H9 (cell line): ENCODE results near the gene CEACAM20. TPM values are rescaled to one million over a fixed set of nuclear protein-coding genes. Genes with fewer than 3 reads are reported as not detected.

Source experiments
- DNase-seq: peaks from one replicate; pipeline ENCODE4 v3.0.0-alpha.2; 2017
- H2AFZ ChIP-seq: one replicate; pipeline ENCODE4 v1.6.1; 2013; ENCODE audit warnings: mild to moderate bottlenecking, low read length, control low read depth, moderate library complexity
- H2AK5ac ChIP-seq: 2 replicates; pipeline ENCODE4 v1.6.1; 2013; ENCODE audit warnings: low read length, control low read depth, mixed read lengths; ENCODE audit not compliant: insufficient read length
- H2BK120ac ChIP-seq: one replicate; pipeline ENCODE4 v1.6.1; 2013; ENCODE audit warnings: low read depth, mild to moderate bottlenecking, low read length, control low read depth, inconsistent platforms; ENCODE audit not compliant: poor library complexity, severe bottlenecking
- H2BK12ac ChIP-seq: 2 replicates; pipeline ENCODE4 v1.6.1; 2013; ENCODE audit warnings: low read length, control low read depth, mixed read lengths, low read depth; ENCODE audit not compliant: insufficient read length
- H2BK15ac ChIP-seq: 2 replicates; pipeline ENCODE4 v1.6.1; 2013; ENCODE audit warnings: low read depth, low read length, control low read depth
- H2BK20ac ChIP-seq: one replicate; pipeline ENCODE4 v1.6.1; 2013; ENCODE audit warnings: low read depth, mild to moderate bottlenecking, low read length, control low read depth, inconsistent platforms; ENCODE audit not compliant: poor library complexity, severe bottlenecking
- H2BK5ac ChIP-seq: 2 replicates; pipeline ENCODE4 v1.6.1; 2013; ENCODE audit warnings: low read length, control low read depth, mixed read lengths; ENCODE audit not compliant: insufficient read length
- H3K14ac ChIP-seq: 2 replicates; pipeline ENCODE4 v1.6.1; 2013; ENCODE audit warnings: low read length, control low read depth; ENCODE audit not compliant: insufficient read depth
- H3K18ac ChIP-seq: 2 replicates; pipeline ENCODE4 v1.6.1; 2013; ENCODE audit warnings: low read depth, mild to moderate bottlenecking, mixed read lengths, low read length, control low read depth; ENCODE audit not compliant: insufficient read length
- H3K23ac ChIP-seq: 2 replicates; pipeline ENCODE4 v1.6.1; 2013; ENCODE audit warnings: low read length, control low read depth, mixed read lengths, low read depth; ENCODE audit not compliant: insufficient read length
- H3K23me2 ChIP-seq: 2 replicates; pipeline ENCODE4 v1.6.1; 2013; ENCODE audit warnings: low read depth, mild to moderate bottlenecking, mixed read lengths, low read length, control low read depth; ENCODE audit not compliant: insufficient read length, poor library complexity, severe bottlenecking
- H3K27ac ChIP-seq: 2 replicates; pipeline ENCODE4 v1.5.1; 2013; ENCODE audit warnings: low read length, control low read depth, mixed read lengths, low read depth; ENCODE audit not compliant: insufficient read length
- H3K27me3 ChIP-seq: 2 replicates; pipeline ENCODE4 v1.6.1; 2013; ENCODE audit warnings: low read length, control low read depth, inconsistent platforms; ENCODE audit not compliant: insufficient read depth
- H3K4ac ChIP-seq: 2 replicates; pipeline ENCODE4 v1.6.1; 2013; ENCODE audit warnings: low read depth, mild to moderate bottlenecking, control low read depth, inconsistent platforms, low read length, moderate library complexity
- H3K4me1 ChIP-seq: 2 replicates; pipeline ENCODE4 v1.6.1; 2013; ENCODE audit warnings: low read length, control low read depth, inconsistent platforms; ENCODE audit not compliant: insufficient read depth
- H3K4me2 ChIP-seq: 2 replicates; pipeline ENCODE4 v1.6.1; 2013; ENCODE audit warnings: low read length, control low read depth, mixed read lengths; ENCODE audit not compliant: insufficient read length, insufficient read depth
- H3K56ac ChIP-seq: 2 replicates; pipeline ENCODE4 v1.6.1; 2013; ENCODE audit warnings: low read depth, mild to moderate bottlenecking, mixed read lengths, low read length, control low read depth; ENCODE audit not compliant: insufficient read length
- H3K79me1 ChIP-seq: 2 replicates; pipeline ENCODE4 v1.6.1; 2013; ENCODE audit warnings: low read depth, mild to moderate bottlenecking, moderate library complexity, low read length, control low read depth, inconsistent platforms; ENCODE audit not compliant: insufficient read depth, poor library complexity, severe bottlenecking
- H3K79me2 ChIP-seq: 2 replicates; pipeline ENCODE4 v1.6.1; 2013; ENCODE audit warnings: low read length, control low read depth, inconsistent platforms; ENCODE audit not compliant: insufficient read depth
- H3K9ac ChIP-seq: 2 replicates; pipeline ENCODE4 v1.6.1; 2013; ENCODE audit warnings: low read length, control low read depth, mixed read lengths; ENCODE audit not compliant: insufficient read length; ENCODE audit errors: extremely low read depth
- H3K9me3 ChIP-seq: one replicate; pipeline ENCODE4 v1.6.1; 2013; ENCODE audit warnings: low read depth, low read length, inconsistent platforms; ENCODE audit not compliant: control insufficient read depth
- H3T11ph ChIP-seq: one replicate; pipeline ENCODE4 v1.6.1; 2013; ENCODE audit warnings: mild to moderate bottlenecking, low read length, control low read depth, inconsistent platforms
- H4K20me1 ChIP-seq: one replicate; pipeline ENCODE4 v1.6.1; 2013; ENCODE audit not compliant: control insufficient read depth, insufficient read length, insufficient read depth
- H4K5ac ChIP-seq: 2 replicates; pipeline ENCODE4 v1.6.1; 2013; ENCODE audit warnings: low read depth, mild to moderate bottlenecking, mixed read lengths, low read length, control low read depth; ENCODE audit not compliant: insufficient read length
- H4K8ac ChIP-seq: replicated peaks from 2 replicates; pipeline ENCODE4 v1.6.1; 2013; ENCODE audit warnings: low read length, control low read depth, mixed read lengths, low read depth; ENCODE audit not compliant: insufficient read length
- H4K91ac ChIP-seq: 2 replicates; pipeline ENCODE4 v1.6.1; 2013; ENCODE audit warnings: low read depth, mild to moderate bottlenecking, moderate library complexity, mixed read lengths, low read length, control low read depth; ENCODE audit not compliant: insufficient read length
- H3K27ac Mint-ChIP-seq, 3 experiments: 2 replicates in 2 of 3; 3 replicates in 1 of 3; pipeline ENCODE4 v1.8.0; 2020 to 2021; ENCODE audit warnings: mixed read lengths in 3 of 3, mild to moderate bottlenecking in 1 of 3, moderate library complexity in 1 of 3
- H3K27me3 Mint-ChIP-seq: 2 replicates; pipeline ENCODE4 v1.8.0; 2021; ENCODE audit warnings: low read depth, mild to moderate bottlenecking, moderate library complexity, mixed read lengths
- H3K36me3 Mint-ChIP-seq, 3 experiments: 2 replicates in 2 of 3; 3 replicates in 1 of 3; pipeline ENCODE4 v1.8.0; 2020 to 2021; ENCODE audit warnings: low read depth in 3 of 3, mixed read lengths in 3 of 3; ENCODE audit not compliant: insufficient read depth in 1 of 3
- H3K4me1 Mint-ChIP-seq, 2 experiments: 2 replicates each; pipeline ENCODE4 v1.8.0; 2020; ENCODE audit warnings: mixed read lengths in 2 of 2
- H3K4me3 Mint-ChIP-seq, 2 experiments: 2 replicates in 1 of 2; 3 replicates in 1 of 2; pipeline ENCODE4 v1.8.0; 2020 to 2021; ENCODE audit warnings: mild to moderate bottlenecking in 2 of 2, mixed read lengths in 2 of 2, moderate library complexity in 1 of 2
- H3K9me3 Mint-ChIP-seq, 2 experiments: 2 replicates in 1 of 2; 3 replicates in 1 of 2; pipeline ENCODE4 v1.8.0; 2020; ENCODE audit warnings: mild to moderate bottlenecking in 2 of 2, mixed read lengths in 2 of 2, moderate library complexity in 1 of 2
- WGBS: extraction: QIAGEN DNeasy Blood & Tissue Kit; methylation state at CpG from one replicate; pipeline ENCODE4 v1.1.7; 2013; ENCODE audit warnings: missing lambda C conversion rate, low lambda C conversion rate, mixed read lengths; ENCODE audit not compliant: insufficient read length; ENCODE audit errors: extremely low coverage; 5-methylcytosine and 5-hydroxymethylcytosine counted together
- total RNA-seq: library from RNA; stranded (reverse); gene quantifications from 2 replicates; pipeline ENCODE4 v1.2.1, GENCODE V29; 2021
- TF ChIP-seq, protein P1 (sequence below): fragments of 200-600 bp; sonication (generic); conservative IDR thresholded peaks from 3 replicates; pipeline ENCODE4 v1.8.0; 2021; ENCODE audit warnings: antibody characterized with exemption, mild to moderate bottlenecking

Gene CEACAM20
- total RNA-seq, 1 experiment from 2014 or later = not detected

DNA sequence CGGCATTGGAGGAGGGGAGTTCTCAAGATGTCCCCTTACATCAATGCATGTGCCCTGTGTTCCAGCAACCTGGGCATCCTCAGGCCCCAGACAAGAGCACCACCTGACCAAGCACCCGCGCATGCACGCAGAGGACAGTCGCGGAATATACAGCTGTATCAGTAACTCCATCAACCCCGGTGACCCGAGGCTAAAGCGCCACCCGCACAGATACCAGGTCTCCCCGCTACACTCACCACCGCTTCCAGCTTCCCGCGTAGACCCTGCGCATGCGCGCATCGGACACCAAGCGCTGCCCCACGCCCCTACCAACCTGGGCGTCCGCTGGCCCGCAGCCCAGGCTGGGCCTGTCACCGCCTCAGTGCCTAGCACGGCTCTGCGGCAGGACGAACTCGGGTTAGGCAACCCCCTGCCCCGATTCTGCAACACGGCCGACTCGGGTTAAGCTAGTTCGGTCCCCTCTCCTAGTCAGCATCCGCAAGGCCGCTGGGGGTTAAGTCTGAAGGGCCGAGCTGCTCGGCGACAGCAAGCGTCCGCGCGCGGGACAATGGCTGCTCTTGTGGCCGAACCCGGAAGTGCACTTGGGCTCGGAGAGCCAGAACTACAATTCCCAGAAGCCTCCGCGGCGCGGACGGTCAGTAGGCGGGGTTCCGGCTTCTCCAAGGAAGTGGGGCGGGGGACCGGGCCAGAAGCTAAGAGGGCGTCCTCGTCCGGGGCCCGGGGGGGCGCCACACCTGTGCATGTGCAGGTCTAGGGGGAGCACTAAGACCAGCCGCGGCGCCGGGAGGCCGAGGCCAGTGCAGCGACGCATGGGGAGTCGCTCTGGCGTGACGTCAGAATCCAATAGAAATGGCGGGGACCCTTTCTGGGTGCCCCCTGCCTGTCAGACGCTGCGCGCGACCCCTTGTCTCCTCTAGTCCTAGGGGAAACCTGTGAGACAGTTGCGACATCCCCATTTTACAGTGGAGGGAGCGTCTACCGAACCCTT lies 29.2 kb downstream of the CEACAM20 start, which contains the start of gene ZNF180:
TSS of gene ZNF180 (minus strand) at position 561 of the 988 bp plus-strand sequence. CDS start 3,188 bp downstream, outside the sequence.
- H4K20me1 ChIP-seq = no peaks in the 10 kb centered on the region
- no peak within 1 kb of the TSS for H2BK12ac ChIP-seq
- H3K4me1 ChIP-seq = no peaks in the 10 kb centered on the region
- H3K36me3 Mint-ChIP-seq = peaks cover 40 to 46% (median 46%) of the 10 kb centered on the region in 3 experiments
- no peak within 1 kb of the TSS for H4K5ac ChIP-seq
- H4K8ac ChIP-seq = no peak within 1 kb of the TSS
- peaks cover 16 to 19% of the 10 kb centered on the region in 2 experiments for H3K4me1 Mint-ChIP-seq
- H2AFZ ChIP-seq = no peak within 1 kb of the TSS
- H3T11ph ChIP-seq = no peak within 1 kb of the TSS
- TF ChIP-seq, protein P1, sequence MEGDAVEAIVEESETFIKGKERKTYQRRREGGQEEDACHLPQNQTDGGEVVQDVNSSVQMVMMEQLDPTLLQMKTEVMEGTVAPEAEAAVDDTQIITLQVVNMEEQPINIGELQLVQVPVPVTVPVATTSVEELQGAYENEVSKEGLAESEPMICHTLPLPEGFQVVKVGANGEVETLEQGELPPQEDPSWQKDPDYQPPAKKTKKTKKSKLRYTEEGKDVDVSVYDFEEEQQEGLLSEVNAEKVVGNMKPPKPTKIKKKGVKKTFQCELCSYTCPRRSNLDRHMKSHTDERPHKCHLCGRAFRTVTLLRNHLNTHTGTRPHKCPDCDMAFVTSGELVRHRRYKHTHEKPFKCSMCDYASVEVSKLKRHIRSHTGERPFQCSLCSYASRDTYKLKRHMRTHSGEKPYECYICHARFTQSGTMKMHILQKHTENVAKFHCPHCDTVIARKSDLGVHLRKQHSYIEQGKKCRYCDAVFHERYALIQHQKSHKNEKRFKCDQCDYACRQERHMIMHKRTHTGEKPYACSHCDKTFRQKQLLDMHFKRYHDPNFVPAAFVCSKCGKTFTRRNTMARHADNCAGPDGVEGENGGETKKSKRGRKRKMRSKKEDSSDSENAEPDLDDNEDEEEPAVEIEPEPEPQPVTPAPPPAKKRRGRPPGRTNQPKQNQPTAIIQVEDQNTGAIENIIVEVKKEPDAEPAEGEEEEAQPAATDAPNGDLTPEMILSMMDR = peak; percentile 59
- peak; percentile 99 for DNase-seq
- no peak within 1 kb of the TSS for H3K23ac ChIP-seq
- H3K27ac ChIP-seq = no peak within 1 kb of the TSS
- H2BK5ac ChIP-seq = no peak within 1 kb of the TSS
- no peak within 1 kb of the TSS for H2AK5ac ChIP-seq
- peaks cover 8% of the 10 kb centered on the region for H3K23me2 ChIP-seq
- H2BK20ac ChIP-seq = no peak within 1 kb of the TSS
- peaks cover 3% of the 10 kb centered on the region for H3K79me1 ChIP-seq
- H3K9me3 Mint-ChIP-seq = peaks cover 65 to 72% of the 10 kb centered on the region in 2 experiments
- no peak within 1 kb of the TSS for H4K91ac ChIP-seq
- WGBS = no CpG with 5 or more reads among the region's 78 CpGs
- no peak within 1 kb of the TSS for H3K4ac ChIP-seq
- H3K27me3 Mint-ChIP-seq = peaks cover 31% of the 10 kb centered on the region
- H3K79me2 ChIP-seq = peaks cover 24% of the 10 kb centered on the region; the same call in 1 of the 2 replicates
- H2BK15ac ChIP-seq = no peak within 1 kb of the TSS
- H3K18ac ChIP-seq = peak within 1 kb of the TSS; percentile 50
- peak within 1 kb of the TSS; percentile 60 to 98 (median 72); a peak in 6 of 7 replicates for H3K27ac Mint-ChIP-seq
- H3K4me2 ChIP-seq = peak within 1 kb of the TSS; percentile 52
- H3K4me3 Mint-ChIP-seq = peak within 1 kb of the TSS; percentile 97 to 98
- H2BK120ac ChIP-seq = no peak within 1 kb of the TSS
- H3K27me3 ChIP-seq = 0 out of 2 replicates have a peak, but pooled peaks cover 2% of the 10 kb centered on the region
- H3K9ac ChIP-seq = peak within 1 kb of the TSS; percentile 66
- H3K9me3 ChIP-seq = peaks cover 9% of the 10 kb centered on the region
- H3K14ac ChIP-seq = no peak within 1 kb of the TSS
- no peak within 1 kb of the TSS for H3K56ac ChIP-seq
